HepG2 (cell line): ENCODE measurements around the gene MEGF6. TPM values are rescaled to one million over a fixed set of nuclear protein-coding genes. Genes with fewer than 3 reads are reported as not detected.
A peak's percentile ranks its signal among the peaks of the same experiment; 100 is the strongest.

Experiments
- ARNT2 ChIP-seq: sonication (generic); formaldehyde crosslinking; IDR thresholded peaks from 2 replicates; pipeline ENCODE4 v1.8.0; 2022; ENCODE audit warnings: mild to moderate bottlenecking, low read depth, missing genetic modification reagents, moderate library complexity
- ATF1 ChIP-seq: IDR thresholded peaks from 2 replicates; pipeline ENCODE4 v1.6.1; 2016; ENCODE audit warnings: mild to moderate bottlenecking, control low read depth
- CBX2 ChIP-seq, 2 experiments: fragments of 200-600 bp in 1 of 2; sonication (generic); formaldehyde crosslinking in 1 of 2; IDR thresholded peaks; 2 replicates each; pipeline versions ENCODE4 v1.7.0 to v1.8.1; 2018 to 2022; ENCODE audit warnings: low read depth in 2 of 2, low read length in 1 of 2, mild to moderate bottlenecking in 1 of 2, missing genetic modification reagents in 1 of 2
- EEA1 ChIP-seq: sonication (generic); formaldehyde crosslinking; IDR thresholded peaks from 2 replicates; pipeline ENCODE4 v1.5.1; 2020; ENCODE audit warnings: mild to moderate bottlenecking, missing genetic modification reagents, borderline replicate concordance
- ELF3 ChIP-seq: IDR thresholded peaks from 2 replicates; pipeline ENCODE4 v1.6.1; 2016; ENCODE audit warnings: missing genetic modification reagents, missing compliant biosample characterization
- FOXK2 ChIP-seq: fragments of 450-650 bp; IDR thresholded peaks from 2 replicates; pipeline ENCODE4 v1.6.1; 2016
- HDAC2 ChIP-seq: sonication (generic); formaldehyde crosslinking; IDR thresholded peaks from 2 replicates; pipeline ENCODE4 v1.4.0; 2020; ENCODE audit warnings: missing genetic modification reagents
- HES4 ChIP-seq: sonication (generic); formaldehyde crosslinking; IDR thresholded peaks from 2 replicates; pipeline ENCODE4 v1.9.0; 2021; ENCODE audit warnings: mild to moderate bottlenecking, missing genetic modification reagents, borderline replicate concordance
- SIX4 ChIP-seq: sonication (generic); formaldehyde crosslinking; IDR thresholded peaks from 2 replicates; pipeline ENCODE4 v1.4.0; 2020; ENCODE audit warnings: missing genetic modification reagents
- ZC3H4 ChIP-seq: sonication (generic); formaldehyde crosslinking; IDR thresholded peaks from 2 replicates; pipeline ENCODE4 v1.4.0; 2020; ENCODE audit warnings: missing genetic modification reagents, borderline replicate concordance
- ZNF350 ChIP-seq: sonication (generic); formaldehyde crosslinking; IDR thresholded peaks from 2 replicates; pipeline ENCODE4 v1.4.0; 2020; ENCODE audit warnings: mild to moderate bottlenecking, low read depth, missing genetic modification reagents, borderline replicate concordance
- ZNF768 ChIP-seq: sonication (generic); formaldehyde crosslinking; IDR thresholded peaks from 2 replicates; pipeline ENCODE4 v1.4.0; 2020; ENCODE audit warnings: missing genetic modification reagents
- ZNF773 ChIP-seq: sonication (generic); formaldehyde crosslinking; IDR thresholded peaks from 2 replicates; pipeline ENCODE4 v1.4.0; 2020; ENCODE audit warnings: missing genetic modification reagents, borderline replicate concordance
- polyA plus RNA-seq, 8 experiments: library from polyadenylated mRNA; depleted of rRNA in 3 of 8; stranded (reverse) in 7 of 8; unstranded in 1 of 8; fragments of >200 nt; fragmentation: Illumina TruSeq in 4 of 8; extraction: Trizol in 4 of 8; gene quantifications; 2 replicates each; pipeline versions ENCODE4 v1.2.1 to v1.2.3, GENCODE V29; 2011 to 2016; ENCODE audit warnings: low read depth in 4 of 8, missing spikeins in 1 of 8, mixed read lengths in 1 of 8; ENCODE audit not compliant: insufficient read depth in 1 of 8
- total RNA-seq, 5 experiments: library from RNA; depleted of rRNA; stranded (reverse); fragments of >200 nt; fragmentation: Illumina TruSeq; extraction: Trizol; gene quantifications; 2 replicates each; pipeline ENCODE4 v1.2.3, GENCODE V29; 2016; ENCODE audit warnings: low read depth in 1 of 5
- TF ChIP-seq, protein P1 (sequence below), 2 experiments: sonication (generic) in 1 of 2; formaldehyde crosslinking in 1 of 2; IDR thresholded peaks; 2 replicates each; pipeline versions ENCODE4 v1.6.1 to v1.9.0; 2014 to 2022; ENCODE audit warnings: antibody characterized with exemption in 1 of 2, borderline replicate concordance in 1 of 2, inconsistent platforms in 1 of 2, low read depth in 1 of 2, missing genetic modification reagents in 1 of 2
- TF ChIP-seq, protein P2 (sequence below): sonication (generic); formaldehyde crosslinking; IDR thresholded peaks from 2 replicates; pipeline ENCODE4 v1.4.0; 2020; ENCODE audit warnings: missing genetic modification reagents
- TF ChIP-seq, protein P3 (sequence below): sonication (generic); formaldehyde crosslinking; IDR thresholded peaks from 2 replicates; pipeline ENCODE4 v1.5.0; 2020; ENCODE audit warnings: mild to moderate bottlenecking, missing genetic modification reagents
- TF ChIP-seq, protein P4 (sequence below): IDR thresholded peaks from 2 replicates; pipeline ENCODE4 v1.6.1; 2016; ENCODE audit warnings: low read depth, control low read depth

MEGF6 gene
- total and polyA plus RNA-seq, 2 of the 13 experiments (the other 11 are each of a cell fraction or from before 2014, with no cell fraction given), result 1.9 TPM

DNA sequence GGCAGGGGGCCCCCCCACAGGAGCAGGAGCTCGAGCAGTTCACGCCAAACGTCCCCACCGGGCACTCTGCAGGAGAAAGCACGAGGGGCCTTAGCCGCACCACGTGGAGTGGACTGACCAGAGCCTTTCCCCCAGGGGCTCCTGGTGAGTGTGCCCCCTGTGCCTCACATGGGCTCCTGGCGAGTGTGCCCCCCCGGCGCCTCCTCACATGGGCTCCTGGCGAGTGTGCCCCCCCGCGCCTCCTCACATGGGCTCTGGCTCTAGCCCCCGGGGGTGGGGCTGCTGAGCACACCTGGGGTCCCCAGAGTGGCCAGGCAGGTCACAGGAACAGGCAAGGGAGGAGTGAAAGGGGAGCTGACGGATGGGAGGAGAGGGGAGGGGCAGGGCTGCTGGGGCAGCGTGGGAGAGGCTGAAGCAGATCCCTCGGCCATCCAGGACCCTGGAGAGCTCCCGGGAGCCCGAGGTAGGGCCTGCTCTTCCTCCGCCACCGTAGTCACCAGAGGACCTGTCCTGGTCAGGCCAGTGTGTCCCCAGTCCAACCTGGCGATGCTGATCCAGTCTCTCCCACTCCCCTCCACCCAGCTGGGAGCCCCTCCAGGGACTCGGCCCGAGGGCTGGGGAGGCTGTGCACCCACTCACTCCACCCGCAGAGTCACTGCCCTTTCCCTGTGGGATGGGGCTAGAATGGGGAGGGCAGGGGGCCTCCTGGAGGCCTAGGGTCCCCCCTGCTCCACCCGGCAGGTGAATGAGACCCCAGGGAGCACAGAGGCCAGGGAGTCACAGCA is 109.3 kb downstream of the MEGF6 start (continued):
- peak; percentile 23; the same call in 1 of the 2 replicates for TF ChIP-seq ARNT2 (CRISPR knock-in tag)
- TF ChIP-seq, protein P1, sequence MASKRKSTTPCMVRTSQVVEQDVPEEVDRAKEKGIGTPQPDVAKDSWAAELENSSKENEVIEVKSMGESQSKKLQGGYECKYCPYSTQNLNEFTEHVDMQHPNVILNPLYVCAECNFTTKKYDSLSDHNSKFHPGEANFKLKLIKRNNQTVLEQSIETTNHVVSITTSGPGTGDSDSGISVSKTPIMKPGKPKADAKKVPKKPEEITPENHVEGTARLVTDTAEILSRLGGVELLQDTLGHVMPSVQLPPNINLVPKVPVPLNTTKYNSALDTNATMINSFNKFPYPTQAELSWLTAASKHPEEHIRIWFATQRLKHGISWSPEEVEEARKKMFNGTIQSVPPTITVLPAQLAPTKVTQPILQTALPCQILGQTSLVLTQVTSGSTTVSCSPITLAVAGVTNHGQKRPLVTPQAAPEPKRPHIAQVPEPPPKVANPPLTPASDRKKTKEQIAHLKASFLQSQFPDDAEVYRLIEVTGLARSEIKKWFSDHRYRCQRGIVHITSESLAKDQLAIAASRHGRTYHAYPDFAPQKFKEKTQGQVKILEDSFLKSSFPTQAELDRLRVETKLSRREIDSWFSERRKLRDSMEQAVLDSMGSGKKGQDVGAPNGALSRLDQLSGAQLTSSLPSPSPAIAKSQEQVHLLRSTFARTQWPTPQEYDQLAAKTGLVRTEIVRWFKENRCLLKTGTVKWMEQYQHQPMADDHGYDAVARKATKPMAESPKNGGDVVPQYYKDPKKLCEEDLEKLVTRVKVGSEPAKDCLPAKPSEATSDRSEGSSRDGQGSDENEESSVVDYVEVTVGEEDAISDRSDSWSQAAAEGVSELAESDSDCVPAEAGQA (IDR thresholded peaks at IDR 0.05; ENCODE audit: low read depth), result no peak
- TF ChIP-seq, protein P1 (CRISPR knock-in tag; IDR thresholded peaks at IDR 0.05; ENCODE audit: borderline replicate concordance), result no peak; the same call in 1 of the 2 replicates
- TF ChIP-seq ZNF773 (CRISPR knock-in tag), result 0 out of 2 replicates have a peak, but pooled peaks have one; percentile 66
- TF ChIP-seq ATF1 (CRISPR knock-in tag), result no peak
- 0 out of 2 replicates have a peak, but pooled peaks have one; percentile 23 for TF ChIP-seq HDAC2 (CRISPR knock-in tag)
- TF ChIP-seq ELF3 (CRISPR knock-in tag), result 0 out of 2 replicates have a peak, but pooled peaks have one; percentile 21
- TF ChIP-seq, protein P2, sequence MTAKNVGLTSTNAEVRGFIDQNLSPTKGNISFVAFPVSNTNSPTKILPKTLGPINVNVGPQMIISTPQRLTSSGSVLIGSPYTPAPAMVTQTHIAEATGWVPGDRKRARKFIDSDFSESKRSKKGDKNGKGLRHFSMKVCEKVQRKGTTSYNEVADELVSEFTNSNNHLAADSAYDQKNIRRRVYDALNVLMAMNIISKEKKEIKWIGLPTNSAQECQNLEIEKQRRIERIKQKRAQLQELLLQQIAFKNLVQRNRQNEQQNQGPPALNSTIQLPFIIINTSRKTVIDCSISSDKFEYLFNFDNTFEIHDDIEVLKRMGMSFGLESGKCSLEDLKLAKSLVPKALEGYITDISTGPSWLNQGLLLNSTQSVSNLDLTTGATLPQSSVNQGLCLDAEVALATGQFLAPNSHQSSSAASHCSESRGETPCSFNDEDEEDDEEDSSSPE, result no peak
- TF ChIP-seq EEA1 (CRISPR knock-in tag), result no peak
- TF ChIP-seq, protein P3, sequence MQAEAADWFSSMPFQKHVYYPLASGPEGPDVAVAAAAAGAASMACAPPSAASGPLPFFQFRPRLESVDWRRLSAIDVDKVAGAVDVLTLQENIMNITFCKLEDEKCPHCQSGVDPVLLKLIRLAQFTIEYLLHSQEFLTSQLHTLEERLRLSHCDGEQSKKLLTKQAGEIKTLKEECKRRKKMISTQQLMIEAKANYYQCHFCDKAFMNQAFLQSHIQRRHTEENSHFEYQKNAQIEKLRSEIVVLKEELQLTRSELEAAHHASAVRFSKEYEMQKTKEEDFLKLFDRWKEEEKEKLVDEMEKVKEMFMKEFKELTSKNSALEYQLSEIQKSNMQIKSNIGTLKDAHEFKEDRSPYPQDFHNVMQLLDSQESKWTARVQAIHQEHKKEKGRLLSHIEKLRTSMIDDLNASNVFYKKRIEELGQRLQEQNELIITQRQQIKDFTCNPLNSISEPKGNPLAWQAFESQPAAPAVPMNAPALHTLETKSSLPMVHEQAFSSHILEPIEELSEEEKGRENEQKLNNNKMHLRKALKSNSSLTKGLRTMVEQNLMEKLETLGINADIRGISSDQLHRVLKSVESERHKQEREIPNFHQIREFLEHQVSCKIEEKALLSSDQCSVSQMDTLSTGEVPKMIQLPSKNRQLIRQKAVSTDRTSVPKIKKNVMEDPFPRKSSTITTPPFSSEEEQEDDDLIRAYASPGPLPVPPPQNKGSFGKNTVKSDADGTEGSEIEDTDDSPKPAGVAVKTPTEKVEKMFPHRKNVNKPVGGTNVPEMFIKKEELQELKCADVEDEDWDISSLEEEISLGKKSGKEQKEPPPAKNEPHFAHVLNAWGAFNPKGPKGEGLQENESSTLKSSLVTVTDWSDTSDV, result no peak
- 0 out of 2 replicates have a peak, but pooled peaks have one; percentile 37 for TF ChIP-seq ZNF350 (CRISPR knock-in tag)
- no peak for TF ChIP-seq ZC3H4 (CRISPR knock-in tag)
- no peak for TF ChIP-seq ZNF768
- TF ChIP-seq HES4 (CRISPR knock-in tag), result peak; percentile 45; the same call in 1 of the 2 replicates
- TF ChIP-seq FOXK2, result no peak
- peak; percentile 20; the same call in 1 of the 2 replicates for TF ChIP-seq SIX4 (CRISPR knock-in tag)
- TF ChIP-seq, protein P4, sequence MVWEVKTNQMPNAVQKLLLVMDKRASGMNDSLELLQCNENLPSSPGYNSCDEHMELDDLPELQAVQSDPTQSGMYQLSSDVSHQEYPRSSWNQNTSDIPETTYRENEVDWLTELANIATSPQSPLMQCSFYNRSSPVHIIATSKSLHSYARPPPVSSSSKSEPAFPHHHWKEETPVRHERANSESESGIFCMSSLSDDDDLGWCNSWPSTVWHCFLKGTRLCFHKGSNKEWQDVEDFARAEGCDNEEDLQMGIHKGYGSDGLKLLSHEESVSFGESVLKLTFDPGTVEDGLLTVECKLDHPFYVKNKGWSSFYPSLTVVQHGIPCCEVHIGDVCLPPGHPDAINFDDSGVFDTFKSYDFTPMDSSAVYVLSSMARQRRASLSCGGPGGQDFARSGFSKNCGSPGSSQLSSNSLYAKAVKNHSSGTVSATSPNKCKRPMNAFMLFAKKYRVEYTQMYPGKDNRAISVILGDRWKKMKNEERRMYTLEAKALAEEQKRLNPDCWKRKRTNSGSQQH, result no peak
- no peak for TF ChIP-seq CBX2 (IDR thresholded peaks at IDR 0.05; ENCODE audit: low read depth, low read length)
- TF ChIP-seq CBX2 (CRISPR knock-in tag; IDR thresholded peaks at IDR 0.05; ENCODE audit: low read depth), result no peak
